Prostate gland (tissue), 2 donors: ENCODE results near the gene FBXL7. TPM values are rescaled to one million over a fixed set of nuclear protein-coding genes. Genes with fewer than 3 reads are reported as not detected.

Experiments used
- DNase-seq: peaks from one replicate; pipeline ENCODE4 v3.0.0-alpha.2; 2019; ENCODE audit warnings: low spot score
- H3K27ac ChIP-seq, 2 donors: fragments of 200-600 bp; sonication (generic); 2 replicates each; pipeline ENCODE4 v1.5.1; 2017 to 2019
- H3K27me3 ChIP-seq: fragments of 200-600 bp; sonication (generic); replicated peaks from 2 replicates; pipeline ENCODE4 v1.5.1; 2019; ENCODE audit not compliant: insufficient read depth
- H3K36me3 ChIP-seq, 2 donors: fragments of 200-600 bp; sonication (generic); 1 replicate in 1 of 2; 2 replicates in 1 of 2; pipeline versions ENCODE4 v1.5.1 to v1.8.1; 2017 to 2019
- H3K4me1 ChIP-seq: fragments of 200-600 bp; sonication (generic); replicated peaks from 2 replicates; pipeline ENCODE4 v1.5.1; 2019
- H3K4me3 ChIP-seq, 2 donors: fragments of 200-600 bp; sonication (generic); 2 replicates each; pipeline ENCODE4 v1.5.1; 2017 to 2019
- H3K9me3 ChIP-seq: fragments of 200-600 bp; sonication (generic); 2 replicates; pipeline ENCODE4 v1.5.1; 2017
- CTCF ChIP-seq, 4 experiments: fragments of 200-600 bp in 2 of 4; fragments of 450-650 bp in 2 of 4; sonication (generic) in 2 of 4; IDR thresholded peaks; 1 replicate in 3 of 4; 2 replicates in 1 of 4; pipeline ENCODE4 v1.5.1; 2016 to 2019; ENCODE audit warnings: antibody characterized with exemption in 4 of 4, mild to moderate bottlenecking in 2 of 4, moderate library complexity in 2 of 4
- POLR2A ChIP-seq: fragments of 450-650 bp; IDR thresholded peaks from one replicate; pipeline ENCODE4 v1.6.1; 2016; ENCODE audit warnings: antibody characterized with exemption, mild to moderate bottlenecking
- POLR2AphosphoS5 ChIP-seq: sonication (generic); formaldehyde crosslinking; IDR thresholded peaks from one replicate; pipeline ENCODE4 v1.6.1; 2017; ENCODE audit warnings: antibody characterized with exemption
- WGBS: methylation state at CpG from one replicate; pipeline ENCODE4 v1.1.5; 2018; 5-methylcytosine and 5-hydroxymethylcytosine counted together
- intact Hi-C: fragments of 100-400 bp; cut with DNase I; formaldehyde crosslinking; loops from one replicate; pipeline ENCODE4 v1.14.2; 2022
- total RNA-seq, 2 donors: library from RNA; depleted of rRNA; stranded (reverse); fragments of >200 nt; gene quantifications; one replicate each; pipeline ENCODE4 v1.1.0, GENCODE V29; 2016

Gene FBXL7
- 10 to 100 TPM; 21.2 to 24.2 TPM for total RNA-seq

DNA sequence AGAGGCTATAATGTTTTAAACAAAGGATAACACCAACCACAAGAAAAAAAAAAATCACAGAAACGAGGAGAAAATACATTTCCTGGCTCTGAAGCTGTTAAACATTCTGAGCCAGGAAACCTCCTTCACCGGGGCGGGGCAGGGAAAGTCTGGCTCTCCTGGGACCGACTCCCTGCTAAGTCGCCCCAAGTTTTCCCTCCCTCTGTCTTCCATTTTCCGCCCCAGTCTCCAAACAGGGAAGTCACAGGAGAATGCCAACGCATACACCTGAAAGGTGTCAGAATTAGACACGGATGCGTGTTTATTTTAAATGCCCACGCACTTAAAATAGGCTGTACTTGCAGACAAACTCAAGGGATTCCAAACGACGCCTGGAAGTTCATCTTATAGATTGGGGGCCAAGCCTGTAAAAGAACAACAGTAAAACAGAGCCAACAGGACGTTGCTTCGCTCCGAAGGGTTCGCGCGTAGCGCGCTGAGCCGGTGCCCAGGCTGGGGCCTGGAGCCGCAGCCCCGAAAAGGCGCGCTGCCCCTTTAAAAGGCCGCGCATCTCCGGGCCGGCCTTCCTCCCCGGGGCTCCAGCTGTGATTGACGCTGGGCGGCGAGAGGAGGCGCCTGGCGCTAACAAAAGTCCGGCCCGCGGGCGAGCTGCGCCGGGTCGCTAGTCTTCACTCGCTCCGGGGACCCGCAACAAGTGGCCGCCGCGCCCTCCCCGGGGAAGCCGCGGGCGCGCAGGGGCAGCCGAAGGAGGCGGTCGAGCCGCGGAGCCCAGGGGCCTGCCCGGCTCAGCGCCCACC, at the start of gene FBXL7:
FBXL7 (plus strand) TSS at position 653 of the 797 bp plus-strand sequence.
- H3K27me3 ChIP-seq = no peaks in the 10 kb centered on the region
- H3K36me3 ChIP-seq = no peaks in the 10 kb centered on the region
- peak; percentile 78 for DNase-seq
- H3K9me3 ChIP-seq = no peaks in the 10 kb centered on the region
- TF ChIP-seq CTCF (IDR thresholded peaks at IDR 0.05) = peak in 1 of 4 experiments; percentile 40
- TF ChIP-seq POLR2A = peak; percentile 54
- peak; percentile 63 for TF ChIP-seq POLR2AphosphoS5
- peak within 1 kb of the TSS; percentile 60 to 78 for H3K27ac ChIP-seq
- WGBS = 1% methylated on average over 38 of the region's 60 CpGs
- H3K4me1 ChIP-seq = no peaks in the 10 kb centered on the region
- H3K4me3 ChIP-seq = peak within 1 kb of the TSS; percentile 60 to 74
- intact Hi-C loops = loop anchor here (5.0 to 10.0 kb wide), 5 partner anchors 72 to 385 kb away; no protein-coding TSS in a partner anchor

GRCh38 chr5:15450473-15450872, 49.5 kb upstream of the FBXL7 start:
- H3K27me3 ChIP-seq = no peaks in the 10 kb centered on the region
- 98% methylated on average over 11 of the region's 11 CpGs for WGBS
- no peak for DNase-seq
- intact Hi-C loops = no loop called here
- H3K9me3 ChIP-seq = no peaks in the 10 kb centered on the region
- no peak overlapping the region for H3K27ac ChIP-seq
- no peaks in the 10 kb centered on the region for H3K4me1 ChIP-seq
- no peak for TF ChIP-seq POLR2A
- no peak for TF ChIP-seq POLR2AphosphoS5
- no peak for TF ChIP-seq CTCF (IDR thresholded peaks at IDR 0.05)
- no peak overlapping the region for H3K4me3 ChIP-seq
- no peaks in the 10 kb centered on the region for H3K36me3 ChIP-seq

DNA sequence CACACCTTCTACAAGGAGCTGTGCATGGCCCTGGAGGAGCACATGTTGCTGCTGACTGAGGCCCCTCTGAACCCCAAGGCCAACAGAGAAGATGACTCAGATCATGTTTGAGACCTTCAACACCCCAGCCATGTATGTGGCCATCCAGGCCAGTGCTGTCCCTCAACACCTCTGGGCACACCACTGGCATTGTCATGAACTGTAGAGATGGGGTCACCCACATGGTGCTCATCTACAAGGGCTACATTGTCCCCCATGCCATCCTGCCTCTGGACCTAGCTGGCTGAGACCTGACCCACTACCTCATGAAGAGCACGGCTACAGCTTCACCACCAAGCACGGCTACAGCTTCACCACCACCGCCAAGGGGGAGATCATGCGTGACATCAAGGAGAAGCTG, 49.0 kb upstream of the FBXL7 start:
- WGBS = 95% methylated on average over 4 of the region's 4 CpGs
- DNase-seq = no peak
- intact Hi-C loops = no loop called here
- H3K27ac ChIP-seq = no peak overlapping the region
- TF ChIP-seq POLR2A = no peak
- no peak for TF ChIP-seq CTCF (IDR thresholded peaks at IDR 0.05)
- no peak for TF ChIP-seq POLR2AphosphoS5
- H3K9me3 ChIP-seq = no peaks in the 10 kb centered on the region
- no peak overlapping the region for H3K4me3 ChIP-seq
- no peaks in the 10 kb centered on the region for H3K36me3 ChIP-seq
- H3K4me1 ChIP-seq = no peaks in the 10 kb centered on the region
- no peaks in the 10 kb centered on the region for H3K27me3 ChIP-seq

DNA sequence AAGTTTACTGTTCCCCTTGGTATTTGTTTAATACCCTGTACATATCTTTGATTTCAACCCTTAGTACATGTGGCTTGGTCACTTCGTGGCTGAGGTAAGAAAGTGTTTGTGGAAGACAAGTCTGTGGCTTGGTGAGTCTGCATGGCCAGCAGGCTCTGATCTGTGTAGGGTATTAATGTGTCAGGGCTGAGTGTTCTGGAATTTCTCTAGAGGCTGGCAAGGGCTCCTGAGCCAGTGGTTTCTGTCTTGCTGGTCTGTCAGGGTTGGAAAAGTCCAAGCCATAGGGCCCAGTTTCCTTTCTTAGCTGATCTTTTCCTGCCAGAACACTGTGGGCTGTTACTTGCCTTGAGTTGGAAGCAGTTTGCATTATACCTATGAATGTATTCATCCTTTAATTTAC, 48.0 kb upstream of the FBXL7 start:
- intact Hi-C loops = no loop called here
- Histone ChIP-seq H3K9me3 (no peaks in the 10 kb centered on the region), H3K36me3 (no peaks in the 10 kb centered on the region), H3K4me1 (no peaks in the 10 kb centered on the region), H3K27me3 (no peaks in the 10 kb centered on the region), H3K27ac (no peak overlapping the region), H3K4me3 (no peak overlapping the region)
- WGBS = 61% methylated on average over 1 of the region's 1 CpG
- TF ChIP-seq POLR2AphosphoS5 = no peak
- TF ChIP-seq POLR2A = no peak
- no peak for TF ChIP-seq CTCF (IDR thresholded peaks at IDR 0.05)
- no peak for DNase-seq

DNA sequence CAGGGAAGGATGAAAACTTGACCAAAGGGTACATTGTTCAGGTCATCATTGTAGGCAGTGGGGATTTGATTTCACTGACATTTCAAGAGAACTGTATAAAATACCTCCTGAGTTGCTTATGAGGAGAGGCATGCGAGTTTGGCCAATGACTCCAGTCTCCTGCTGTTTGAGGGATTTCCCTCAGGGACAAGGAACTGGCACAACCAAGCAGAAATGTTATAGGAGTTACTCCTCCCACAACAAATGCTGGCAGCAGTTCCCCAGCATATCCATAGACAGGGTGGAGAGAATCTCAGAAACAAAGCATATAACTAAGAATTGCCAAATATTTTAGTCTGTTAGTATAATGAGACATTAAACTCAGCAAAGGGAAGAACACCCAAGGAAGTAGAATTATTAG, 47.2 kb upstream of the FBXL7 start:
- Histone ChIP-seq H3K36me3 (no peaks in the 10 kb centered on the region), H3K4me3 (no peak overlapping the region), H3K9me3 (no peaks in the 10 kb centered on the region), H3K27ac (no peak overlapping the region), H3K27me3 (no peaks in the 10 kb centered on the region), H3K4me1 (no peaks in the 10 kb centered on the region)
- DNase-seq = no peak
- TF ChIP-seq POLR2AphosphoS5 = no peak
- TF ChIP-seq CTCF (IDR thresholded peaks at IDR 0.05) = no peak
- TF ChIP-seq POLR2A = no peak
- 50% methylated on average over 1 of the region's 1 CpG for WGBS
- intact Hi-C loops = no loop called here
